ENCODE measurements around the gene IL7R.

IL7R gene

DNA sequence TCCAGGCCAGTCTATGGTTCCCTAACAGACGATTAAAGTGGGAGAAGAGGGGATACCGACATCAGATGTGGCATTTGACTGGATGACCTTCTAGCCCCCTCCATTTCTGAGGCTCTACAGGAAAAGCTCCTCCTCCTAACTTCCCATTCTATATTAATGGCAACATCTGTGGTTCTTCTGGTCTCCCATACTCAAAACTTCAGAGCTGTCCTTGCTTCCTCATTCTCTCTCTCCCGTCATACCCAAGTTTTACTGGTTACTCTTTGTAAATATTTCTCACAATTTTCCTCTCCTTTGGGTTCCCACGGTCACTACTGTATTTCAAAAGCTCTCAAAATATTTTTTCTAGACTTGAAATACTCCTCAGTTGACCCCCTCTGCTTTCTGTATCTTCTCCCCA, 36.0 kb upstream of the IL7R start:
- TF ChIP-seq CREB1 (IDR thresholded peaks at IDR 0.05; ENCODE audit: low read depth) (no peak), RAD21 (IDR thresholded peaks at IDR 0.05; ENCODE audit: low read depth) (no peak), TAF1 (IDR thresholded peaks at IDR 0.05; ENCODE audit: low read depth) (no peak), ZBTB7A (IDR thresholded peaks at IDR 0.05; ENCODE audit: low read depth) (no peak), EP300 (IDR thresholded peaks at IDR 0.05; ENCODE audit: borderline replicate concordance) (no peak)
- TF ChIP-seq, protein P1, sequence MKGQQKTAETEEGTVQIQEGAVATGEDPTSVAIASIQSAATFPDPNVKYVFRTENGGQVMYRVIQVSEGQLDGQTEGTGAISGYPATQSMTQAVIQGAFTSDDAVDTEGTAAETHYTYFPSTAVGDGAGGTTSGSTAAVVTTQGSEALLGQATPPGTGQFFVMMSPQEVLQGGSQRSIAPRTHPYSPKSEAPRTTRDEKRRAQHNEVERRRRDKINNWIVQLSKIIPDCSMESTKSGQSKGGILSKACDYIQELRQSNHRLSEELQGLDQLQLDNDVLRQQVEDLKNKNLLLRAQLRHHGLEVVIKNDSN (IDR thresholded peaks at IDR 0.05): no peak
- TF ChIP-seq, protein P2, sequence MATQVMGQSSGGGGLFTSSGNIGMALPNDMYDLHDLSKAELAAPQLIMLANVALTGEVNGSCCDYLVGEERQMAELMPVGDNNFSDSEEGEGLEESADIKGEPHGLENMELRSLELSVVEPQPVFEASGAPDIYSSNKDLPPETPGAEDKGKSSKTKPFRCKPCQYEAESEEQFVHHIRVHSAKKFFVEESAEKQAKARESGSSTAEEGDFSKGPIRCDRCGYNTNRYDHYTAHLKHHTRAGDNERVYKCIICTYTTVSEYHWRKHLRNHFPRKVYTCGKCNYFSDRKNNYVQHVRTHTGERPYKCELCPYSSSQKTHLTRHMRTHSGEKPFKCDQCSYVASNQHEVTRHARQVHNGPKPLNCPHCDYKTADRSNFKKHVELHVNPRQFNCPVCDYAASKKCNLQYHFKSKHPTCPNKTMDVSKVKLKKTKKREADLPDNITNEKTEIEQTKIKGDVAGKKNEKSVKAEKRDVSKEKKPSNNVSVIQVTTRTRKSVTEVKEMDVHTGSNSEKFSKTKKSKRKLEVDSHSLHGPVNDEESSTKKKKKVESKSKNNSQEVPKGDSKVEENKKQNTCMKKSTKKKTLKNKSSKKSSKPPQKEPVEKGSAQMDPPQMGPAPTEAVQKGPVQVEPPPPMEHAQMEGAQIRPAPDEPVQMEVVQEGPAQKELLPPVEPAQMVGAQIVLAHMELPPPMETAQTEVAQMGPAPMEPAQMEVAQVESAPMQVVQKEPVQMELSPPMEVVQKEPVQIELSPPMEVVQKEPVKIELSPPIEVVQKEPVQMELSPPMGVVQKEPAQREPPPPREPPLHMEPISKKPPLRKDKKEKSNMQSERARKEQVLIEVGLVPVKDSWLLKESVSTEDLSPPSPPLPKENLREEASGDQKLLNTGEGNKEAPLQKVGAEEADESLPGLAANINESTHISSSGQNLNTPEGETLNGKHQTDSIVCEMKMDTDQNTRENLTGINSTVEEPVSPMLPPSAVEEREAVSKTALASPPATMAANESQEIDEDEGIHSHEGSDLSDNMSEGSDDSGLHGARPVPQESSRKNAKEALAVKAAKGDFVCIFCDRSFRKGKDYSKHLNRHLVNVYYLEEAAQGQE (IDR thresholded peaks at IDR 0.05; ENCODE audit: low read depth): no peak

DNA sequence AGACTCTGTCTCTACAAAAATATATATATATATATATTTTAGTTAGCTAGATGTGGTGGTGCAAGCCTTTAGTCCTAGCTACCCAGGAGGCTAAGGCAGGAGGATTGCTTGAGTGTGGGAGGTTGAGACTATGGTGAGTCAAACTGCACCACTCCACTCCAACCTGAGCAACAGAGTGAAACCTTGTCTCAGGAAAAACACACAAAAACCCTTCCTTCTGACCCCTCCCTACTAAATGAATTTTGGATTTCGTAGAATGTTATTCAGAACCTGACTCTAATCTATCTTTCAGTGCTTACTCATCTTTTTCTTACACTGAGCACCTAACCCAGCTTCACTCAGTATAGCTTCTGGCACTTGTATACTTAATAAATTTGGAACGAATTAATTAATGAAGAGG, 35.2 kb upstream of the IL7R start:
- TF ChIP-seq TAF1 (IDR thresholded peaks at IDR 0.05; ENCODE audit: low read depth) (no peak), FOXM1 (IDR thresholded peaks at IDR 0.05; ENCODE audit: borderline replicate concordance, low read depth) (no peak), RAD21 (IDR thresholded peaks at IDR 0.05; ENCODE audit: low read depth) (no peak)
- TF ChIP-seq, protein P3, sequence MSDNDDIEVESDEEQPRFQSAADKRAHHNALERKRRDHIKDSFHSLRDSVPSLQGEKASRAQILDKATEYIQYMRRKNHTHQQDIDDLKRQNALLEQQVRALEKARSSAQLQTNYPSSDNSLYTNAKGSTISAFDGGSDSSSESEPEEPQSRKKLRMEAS (IDR thresholded peaks at IDR 0.05): no peak
- TF ChIP-seq, protein P2 (IDR thresholded peaks at IDR 0.05; ENCODE audit: low read depth): no peak

DNA sequence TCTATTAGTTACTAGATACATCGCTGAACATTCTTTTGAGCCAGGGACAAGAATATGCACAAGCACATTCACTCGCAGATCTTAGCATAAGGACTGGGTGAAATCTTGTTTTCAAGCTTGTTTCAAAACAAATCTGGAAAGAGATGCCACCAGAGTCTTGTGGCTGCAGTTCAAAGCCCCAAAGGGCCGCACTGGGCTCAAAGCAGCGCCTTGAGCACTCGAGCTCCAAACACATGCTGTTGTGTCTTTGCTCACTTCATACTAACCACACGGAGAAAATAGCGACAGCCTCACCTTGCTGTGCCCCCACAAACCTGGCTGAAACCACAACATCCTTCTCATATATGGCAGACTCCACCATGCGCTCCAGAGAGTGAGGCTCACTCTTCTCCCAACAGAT, 34.2 kb upstream of the IL7R start:
- TF ChIP-seq ZBTB7A (IDR thresholded peaks at IDR 0.05; ENCODE audit: low read depth) (no peak), RAD21 (IDR thresholded peaks at IDR 0.05; ENCODE audit: low read depth) (no peak), CEBPB (IDR thresholded peaks at IDR 0.05) (no peak), TEAD4 (IDR thresholded peaks at IDR 0.05) (no peak), YY1 (IDR thresholded peaks at IDR 0.05; ENCODE audit: low read depth) (no peak), EGR1 (IDR thresholded peaks at IDR 0.05) (no peak), NFIC (IDR thresholded peaks at IDR 0.05) (no peak), CREB1 (IDR thresholded peaks at IDR 0.05; ENCODE audit: low read depth) (no peak), EP300 (IDR thresholded peaks at IDR 0.05; ENCODE audit: borderline replicate concordance) (no peak), FOXM1 (IDR thresholded peaks at IDR 0.05; ENCODE audit: borderline replicate concordance, low read depth) (no peak), TCF12 (IDR thresholded peaks at IDR 0.05; ENCODE audit: low read depth) (no peak), TAF1 (IDR thresholded peaks at IDR 0.05; ENCODE audit: low read depth) (no peak)
- TF ChIP-seq, protein P1 (IDR thresholded peaks at IDR 0.05): no peak
- TF ChIP-seq, protein P3 (IDR thresholded peaks at IDR 0.05): no peak
- TF ChIP-seq, protein P2 (IDR thresholded peaks at IDR 0.05; ENCODE audit: low read depth): no peak

DNA sequence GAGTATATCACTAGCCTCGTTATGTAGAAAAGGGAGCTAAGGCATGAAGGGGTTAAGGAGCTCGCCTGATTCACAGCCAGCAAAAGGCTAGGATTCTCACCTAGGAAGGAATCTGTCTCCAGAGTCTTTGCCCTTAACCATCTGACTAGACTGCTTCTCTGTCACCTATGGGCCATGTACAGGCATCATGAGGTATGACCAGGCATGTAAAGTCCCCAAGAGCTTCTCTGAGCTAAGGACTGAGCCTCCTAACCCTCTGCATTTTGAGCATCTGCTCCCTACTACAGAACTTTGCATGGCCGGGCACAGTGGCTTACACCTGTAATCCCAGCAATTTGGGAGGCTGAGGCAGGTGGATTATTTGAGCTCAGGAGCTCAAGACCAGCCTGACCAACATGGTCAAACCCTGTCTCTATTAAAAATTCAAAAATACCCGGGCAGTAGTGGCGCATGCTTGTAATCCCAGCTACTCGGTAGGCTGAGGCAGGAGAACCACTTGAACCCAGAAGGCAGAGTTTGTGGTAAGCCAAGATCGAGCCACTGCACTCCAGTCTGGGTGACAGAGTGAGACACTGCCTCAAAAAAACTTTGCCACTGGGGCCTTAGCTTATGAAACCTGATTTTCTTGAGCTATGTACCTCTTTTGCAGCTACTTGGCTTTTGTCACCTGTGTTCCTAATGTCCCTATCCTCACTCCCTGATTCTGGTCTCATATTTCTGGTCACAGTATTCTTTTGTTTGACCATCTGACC, 33.2 kb upstream of the IL7R start:
- TF ChIP-seq, protein P2 (IDR thresholded peaks at IDR 0.05; ENCODE audit: low read depth): no peak
- TF ChIP-seq EP300 (IDR thresholded peaks at IDR 0.05; ENCODE audit: borderline replicate concordance) (no peak), YY1 (IDR thresholded peaks at IDR 0.05; ENCODE audit: low read depth) (no peak), NFIC (IDR thresholded peaks at IDR 0.05) (no peak), FOXM1 (IDR thresholded peaks at IDR 0.05; ENCODE audit: borderline replicate concordance, low read depth) (no peak), TCF12 (IDR thresholded peaks at IDR 0.05; ENCODE audit: low read depth) (no peak), CEBPB (IDR thresholded peaks at IDR 0.05) (no peak), EGR1 (IDR thresholded peaks at IDR 0.05) (no peak), TEAD4 (IDR thresholded peaks at IDR 0.05) (no peak)
- TF ChIP-seq, protein P3 (IDR thresholded peaks at IDR 0.05): no peak

Data from Ishikawa (cell line).